WTC11 (cell line): ENCODE results near the gene MFAP3L. TPM values are rescaled to one million over a fixed set of nuclear protein-coding genes. Genes with fewer than 3 reads are reported as not detected.

Source experiments
- total RNA-seq: library from RNA; stranded (reverse); gene quantifications from 3 replicates; pipeline ENCODE4 v1.2.3, GENCODE V29; 2021

MFAP3L gene
- total RNA-seq, 1 experiment from 2014 or later: 31.3 TPM

Other genes with a start within 250 kb of the MFAP3L start
- gene AADAT, start 63.6 kb upstream of the MFAP3L start, total RNA-seq: 9.1 to 12.3 TPM (median 10.0 TPM) in 3 replicates